Lower leg skin (tissue), 3 donors: Measurements from ENCODE around the gene KIF3B.

ENCODE experiments used
- POLR2A ChIP-seq, 2 donors: fragments of 450-650 bp; IDR thresholded peaks; one replicate each; pipeline ENCODE4 v1.6.1; 2016 to 2017; ENCODE audit warnings: antibody characterized with exemption in 2 of 2, mild to moderate bottlenecking in 1 of 2, moderate library complexity in 1 of 2
- TF ChIP-seq, protein P1 (sequence below), 3 donors: fragments of 450-650 bp; IDR thresholded peaks; one replicate each; pipeline ENCODE4 v1.5.1; 2016; ENCODE audit warnings: antibody characterized with exemption in 3 of 3, mild to moderate bottlenecking in 3 of 3, moderate library complexity in 2 of 3

GRCh38 chr20:32297439-32297838, 20.0 kb downstream of the KIF3B start:
- TF ChIP-seq, protein P1, sequence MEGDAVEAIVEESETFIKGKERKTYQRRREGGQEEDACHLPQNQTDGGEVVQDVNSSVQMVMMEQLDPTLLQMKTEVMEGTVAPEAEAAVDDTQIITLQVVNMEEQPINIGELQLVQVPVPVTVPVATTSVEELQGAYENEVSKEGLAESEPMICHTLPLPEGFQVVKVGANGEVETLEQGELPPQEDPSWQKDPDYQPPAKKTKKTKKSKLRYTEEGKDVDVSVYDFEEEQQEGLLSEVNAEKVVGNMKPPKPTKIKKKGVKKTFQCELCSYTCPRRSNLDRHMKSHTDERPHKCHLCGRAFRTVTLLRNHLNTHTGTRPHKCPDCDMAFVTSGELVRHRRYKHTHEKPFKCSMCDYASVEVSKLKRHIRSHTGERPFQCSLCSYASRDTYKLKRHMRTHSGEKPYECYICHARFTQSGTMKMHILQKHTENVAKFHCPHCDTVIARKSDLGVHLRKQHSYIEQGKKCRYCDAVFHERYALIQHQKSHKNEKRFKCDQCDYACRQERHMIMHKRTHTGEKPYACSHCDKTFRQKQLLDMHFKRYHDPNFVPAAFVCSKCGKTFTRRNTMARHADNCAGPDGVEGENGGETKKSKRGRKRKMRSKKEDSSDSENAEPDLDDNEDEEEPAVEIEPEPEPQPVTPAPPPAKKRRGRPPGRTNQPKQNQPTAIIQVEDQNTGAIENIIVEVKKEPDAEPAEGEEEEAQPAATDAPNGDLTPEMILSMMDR (IDR thresholded peaks at IDR 0.05) = no peak
- no peak for TF ChIP-seq POLR2A (IDR thresholded peaks at IDR 0.05)
